HG03558 (cell line): ENCODE data around the gene FAM83F.
"Not testable (repeated sequence)": the region's sequence is repeated elsewhere in the genome, so short reads cannot be mapped to it uniquely, and the experiment has no call there.

Source experiments
- ATAC-seq: cut with Tn5 transposase; IDR thresholded peaks from one replicate; pipeline ENCODE4 v1.9.1; 2021; ENCODE audit warnings: moderate number of reproducible peaks; ENCODE audit not compliant: unreplicated experiment; ENCODE audit errors: extremely low read depth

Gene FAM83F

GRCh38 chr22:39994566-39995392 lies at the start of gene FAM83F:
Gene FAM83F (plus strand): TSS chr22:39994954. CDS start chr22:39995043, 89 bp downstream.
- no peak for ATAC-seq

- no peak for ATAC-seq
These were observed 48.6 kb upstream of the FAM83F start for GRCh38 chr22:39946126-39946502.

GRCh38 chr22:39946503-39947219 lies 48.1 kb upstream of the FAM83F start:
- no peak for ATAC-seq

- ATAC-seq, result no peak
These were observed 47.2 kb upstream of the FAM83F start for GRCh38 chr22:39947220-39948216.

GRCh38 chr22:39949964-39950737 lies 44.6 kb upstream of the FAM83F start:
- no peak for ATAC-seq

GRCh38 chr22:39951603-39952293 lies 43.0 kb upstream of the FAM83F start:
- not testable (repeated sequence) for ATAC-seq

- no peak for ATAC-seq
These were observed 42.4 kb upstream of the FAM83F start for GRCh38 chr22:39952347-39952746.

- no peak for ATAC-seq
These were observed 41.7 kb upstream of the FAM83F start for GRCh38 chr22:39953101-39953500.

- no peak for ATAC-seq
These were observed 40.1 kb upstream of the FAM83F start for GRCh38 chr22:39954584-39955055.

GRCh38 chr22:39955675-39956074 lies 39.1 kb upstream of the FAM83F start:
- ATAC-seq, result no peak

- no peak for ATAC-seq
These were observed 37.7 kb upstream of the FAM83F start for GRCh38 chr22:39956932-39957664.

GRCh38 chr22:39958009-39958711 lies 36.6 kb upstream of the FAM83F start:
- no peak for ATAC-seq

- no peak for ATAC-seq
These were observed 35.7 kb upstream of the FAM83F start for GRCh38 chr22:39958949-39959639.

GRCh38 chr22:39959640-39960447 lies 34.9 kb upstream of the FAM83F start, which contains the start of gene TMA7B:
Gene TMA7B (plus strand): TSS chr22:39960397. CDS start chr22:39964375, 3,978 bp downstream.
- ATAC-seq, result no peak

GRCh38 chr22:39960791-39961746 lies 33.7 kb upstream of the FAM83F start:
- ATAC-seq, result peak; percentile 55
